T47D (cell line): ENCODE data around the gene MTG1.

ENCODE experiments used
- DNase-seq, 2 experiments: peaks; one replicate each; pipeline versions ENCODE4 v3.0.0 to v3.0.0-alpha.2; 2011 to 2012; ENCODE audit warnings: low read depth in 1 of 2, low spot score in 1 of 2
- JUND ChIP-seq: IDR thresholded peaks from 2 replicates; pipeline ENCODE4 v1.6.1; 2012; ENCODE audit warnings: low read depth
- in situ Hi-C: cut with HindIII; loops from 2 replicates; pipeline ENCODE4 v1.10.0; 2016; ENCODE audit warnings: low sequenced_read_pairs, low pct_unique_long_range_greater_than_20kb

The MTG1 gene

GRCh38 chr10:133452453-133452852, 58.5 kb downstream of the MTG1 start:
- in situ Hi-C loops: no loop called here
- no peak for TF ChIP-seq JUND
- DNase-seq: no peak

GRCh38 chr10:133453516-133454203, 59.7 kb downstream of the MTG1 start, which contains the start of gene SCART1:
Gene SCART1 (plus strand): TSS chr10:133453945. CDS start chr10:133453998, 53 bp downstream.
- in situ Hi-C loops: no loop called here
- TF ChIP-seq JUND: no peak

GRCh38 chr10:133454204-133454893, 60.4 kb downstream of the MTG1 start:
- in situ Hi-C loops: no loop called here

More at GRCh38 chr10:133453516-133454203, 59.7 kb downstream of the MTG1 start, which contains the start of gene SCART1:
- DNase-seq: no peak

GRCh38 chr10:133455196-133455595, 61.2 kb downstream of the MTG1 start:
- no peak for DNase-seq
- no peak for TF ChIP-seq JUND
- in situ Hi-C loops: no loop called here

More at GRCh38 chr10:133454204-133454893, 60.4 kb downstream of the MTG1 start:
- no peak for TF ChIP-seq JUND
- DNase-seq: no peak

GRCh38 chr10:133455611-133456031, 61.7 kb downstream of the MTG1 start:
- DNase-seq: no peak
- TF ChIP-seq JUND: no peak
- in situ Hi-C loops: no loop called here

- in situ Hi-C loops: no loop called here
- no peak for DNase-seq
- no peak for TF ChIP-seq JUND
Measured at GRCh38 chr10:133456041-133456951, 62.3 kb downstream of the MTG1 start.

- DNase-seq: no peak
- in situ Hi-C loops: no loop called here
- TF ChIP-seq JUND: no peak
Measured at GRCh38 chr10:133457100-133457841, 63.3 kb downstream of the MTG1 start.

GRCh38 chr10:133458021-133458709, 64.2 kb downstream of the MTG1 start:
- no peak for DNase-seq
- no peak for TF ChIP-seq JUND
- in situ Hi-C loops: no loop called here

GRCh38 chr10:133458710-133459453, 64.9 kb downstream of the MTG1 start:
- in situ Hi-C loops: no loop called here
- no peak for TF ChIP-seq JUND
- DNase-seq: no peak

- TF ChIP-seq JUND: no peak
- in situ Hi-C loops: no loop called here
- DNase-seq: no peak
Measured at GRCh38 chr10:133459454-133460207, 65.7 kb downstream of the MTG1 start.
